MCF 10A (cell line): ENCODE data around the gene UBE2Q2. TPM values are rescaled to one million over a fixed set of nuclear protein-coding genes. Genes with fewer than 3 reads are reported as not detected.

ENCODE experiments used
- BruUV-seq: library from RNA; stranded (reverse); fragments of 400-500 nt; replicated peaks from 2 replicates; lab custom pipeline; 2021; lab: Mats Ljungman, UMichigan
- CTCF ChIA-PET: fragments of 300-600 bp; sonication (Branson Sonifier 250); formaldehyde crosslinking; extraction: SDS; loops from one replicate; lab custom pipeline; 2021; ENCODE audit warnings: antibody characterized with exemption, inconsistent platforms; lab: Yijun Ruan, JAX
- POLR2A ChIA-PET: fragments of 300-600, 350-650 bp; sonication (Branson Sonifier 250); formaldehyde crosslinking; extraction: SDS; loops from one replicate; lab custom pipeline; 2020; ENCODE audit warnings: antibody characterized with exemption, inconsistent platforms; lab: Yijun Ruan, JAX
- DNase-seq: peaks from one replicate; pipeline ENCODE4 v3.0.0-alpha.2; 2018; ENCODE audit not compliant: unreplicated experiment
- H3K27ac Mint-ChIP-seq: one replicate; pipeline ENCODE4 v1.8.0; 2022; ENCODE audit warnings: mild to moderate bottlenecking, low read depth, mixed read lengths; ENCODE audit not compliant: unreplicated experiment
- H3K27me3 Mint-ChIP-seq: one replicate; pipeline ENCODE4 v1.8.0; 2022; ENCODE audit warnings: mixed read lengths; ENCODE audit not compliant: insufficient read depth, unreplicated experiment
- H3K36me3 Mint-ChIP-seq: one replicate; pipeline ENCODE4 v1.8.0; 2022; ENCODE audit warnings: mild to moderate bottlenecking, moderate library complexity, mixed read lengths; ENCODE audit not compliant: insufficient read depth, unreplicated experiment
- H3K4me1 Mint-ChIP-seq: one replicate; pipeline ENCODE4 v1.8.0; 2022; ENCODE audit warnings: mixed read lengths; ENCODE audit not compliant: insufficient read depth, unreplicated experiment
- H3K4me3 Mint-ChIP-seq: one replicate; pipeline ENCODE4 v1.8.0; 2022; ENCODE audit warnings: mild to moderate bottlenecking, moderate library complexity, mixed read lengths; ENCODE audit not compliant: unreplicated experiment
- H3K9me3 Mint-ChIP-seq: one replicate; pipeline ENCODE4 v1.8.0; 2022; ENCODE audit warnings: mixed read lengths; ENCODE audit not compliant: unreplicated experiment
- intact Hi-C: fragments of 100-400 bp; cut with micrococcal nuclease; formaldehyde crosslinking; loops from 2 replicates; pipeline ENCODE4 v1.14.1; 2022
- total RNA-seq: library from RNA; stranded (reverse); gene quantifications from 2 replicates; pipeline ENCODE4 v1.2.3, GENCODE V29; 2022
- TF ChIP-seq, protein P1 (sequence below): fragments of 200-600 bp; IDR thresholded peaks from one replicate; pipeline ENCODE4 v1.8.0; 2022; ENCODE audit warnings: antibody characterized with exemption, mild to moderate bottlenecking; ENCODE audit not compliant: unreplicated experiment

UBE2Q2 gene
- total RNA-seq, 1 experiment from 2014 or later = 28.3 TPM

DNA sequence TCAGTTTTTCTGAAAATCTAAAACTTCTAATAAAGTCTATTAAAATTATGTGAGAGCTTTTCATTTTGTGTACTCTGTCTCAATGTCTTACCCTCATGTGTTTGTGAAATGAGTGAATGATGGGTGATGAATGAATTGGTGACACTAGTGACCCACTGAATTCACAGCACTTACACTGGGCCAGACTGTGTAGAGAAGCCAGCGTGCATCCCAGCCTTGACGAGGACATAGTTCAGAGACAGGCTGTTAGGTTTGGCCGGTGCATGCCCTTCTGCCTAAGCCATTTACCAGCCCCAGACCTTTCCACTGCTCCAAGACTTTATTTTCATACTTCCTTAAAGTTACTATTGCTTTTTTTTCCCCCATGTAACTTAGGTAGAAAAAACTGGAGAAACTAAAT lies 99.2 kb downstream of the UBE2Q2 start:
- intact Hi-C loops = no loop called here
- H3K4me3 Mint-ChIP-seq = no peak overlapping the region
- no peaks in the 10 kb centered on the region for H3K9me3 Mint-ChIP-seq
- no peaks in the 10 kb centered on the region for H3K27me3 Mint-ChIP-seq
- H3K27ac Mint-ChIP-seq = no peak overlapping the region
- ChIA-PET CTCF (no interaction called here), POLR2A (no interaction called here)
- DNase-seq = no peak
- no TSS peak for BruUV-seq
- TF ChIP-seq, protein P1, sequence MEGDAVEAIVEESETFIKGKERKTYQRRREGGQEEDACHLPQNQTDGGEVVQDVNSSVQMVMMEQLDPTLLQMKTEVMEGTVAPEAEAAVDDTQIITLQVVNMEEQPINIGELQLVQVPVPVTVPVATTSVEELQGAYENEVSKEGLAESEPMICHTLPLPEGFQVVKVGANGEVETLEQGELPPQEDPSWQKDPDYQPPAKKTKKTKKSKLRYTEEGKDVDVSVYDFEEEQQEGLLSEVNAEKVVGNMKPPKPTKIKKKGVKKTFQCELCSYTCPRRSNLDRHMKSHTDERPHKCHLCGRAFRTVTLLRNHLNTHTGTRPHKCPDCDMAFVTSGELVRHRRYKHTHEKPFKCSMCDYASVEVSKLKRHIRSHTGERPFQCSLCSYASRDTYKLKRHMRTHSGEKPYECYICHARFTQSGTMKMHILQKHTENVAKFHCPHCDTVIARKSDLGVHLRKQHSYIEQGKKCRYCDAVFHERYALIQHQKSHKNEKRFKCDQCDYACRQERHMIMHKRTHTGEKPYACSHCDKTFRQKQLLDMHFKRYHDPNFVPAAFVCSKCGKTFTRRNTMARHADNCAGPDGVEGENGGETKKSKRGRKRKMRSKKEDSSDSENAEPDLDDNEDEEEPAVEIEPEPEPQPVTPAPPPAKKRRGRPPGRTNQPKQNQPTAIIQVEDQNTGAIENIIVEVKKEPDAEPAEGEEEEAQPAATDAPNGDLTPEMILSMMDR = no peak
- peaks cover 9% of the 10 kb centered on the region for H3K4me1 Mint-ChIP-seq
- peaks cover 29% of the 10 kb centered on the region for H3K36me3 Mint-ChIP-seq

DNA sequence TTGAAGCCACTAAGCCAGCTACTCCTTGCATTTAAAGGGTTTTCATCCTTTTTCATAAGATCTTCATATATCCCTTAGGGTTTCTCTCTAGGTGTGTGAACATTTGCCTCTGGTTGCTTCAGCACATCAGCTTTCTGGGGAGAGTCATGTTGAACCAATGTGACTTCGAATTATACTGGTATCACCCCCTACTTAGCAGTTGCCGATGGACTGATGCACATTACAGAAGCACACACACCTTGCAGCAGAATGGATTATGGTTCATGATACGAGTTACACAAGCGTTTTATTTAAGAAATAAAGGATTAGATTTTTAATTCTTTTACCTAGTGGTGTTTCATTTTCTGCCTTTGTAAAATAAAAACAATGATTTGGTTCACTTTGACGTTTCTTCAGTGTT lies 100.0 kb downstream of the UBE2Q2 start:
- Mint-ChIP-seq H3K27me3 (no peaks in the 10 kb centered on the region), H3K36me3 (peaks cover 21% of the 10 kb centered on the region), H3K27ac (no peak overlapping the region), H3K4me1 (peaks cover 14% of the 10 kb centered on the region), H3K9me3 (no peaks in the 10 kb centered on the region), H3K4me3 (no peak overlapping the region)
- TF ChIP-seq, protein P1 = no peak
- ChIA-PET POLR2A (interaction anchor here (0.5 kb wide), 1 partner anchor 208 kb away, joined by 4 read pairs; no protein-coding TSS in a partner anchor), CTCF (no interaction called here)
- no peak for DNase-seq
- intact Hi-C loops = no loop called here
- no TSS peak for BruUV-seq

DNA sequence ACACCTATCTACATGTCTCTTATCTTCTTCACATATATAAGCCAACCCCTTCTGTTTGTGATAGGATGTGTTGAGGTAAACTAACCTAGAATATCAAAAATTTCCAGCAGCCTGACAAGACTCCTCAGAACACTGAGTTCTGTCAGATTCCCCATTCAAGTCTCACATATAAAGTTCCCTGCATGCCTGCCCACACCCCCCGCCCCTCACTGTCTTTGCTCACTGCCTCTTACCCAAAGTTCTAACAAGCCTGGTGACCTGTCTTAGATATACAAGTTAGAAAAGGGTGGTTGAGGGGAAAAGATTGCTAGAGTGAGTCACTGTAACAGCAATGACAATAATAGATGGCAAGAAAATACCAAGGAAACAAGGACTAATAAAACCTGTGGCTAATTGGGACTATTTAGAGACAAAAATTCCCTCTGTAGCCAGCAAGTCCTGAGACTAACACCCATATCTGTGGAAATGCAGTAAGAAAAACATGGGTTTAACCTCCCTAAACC lies 100.5 kb downstream of the UBE2Q2 start:
- BruUV-seq = no TSS peak
- Mint-ChIP-seq H3K27me3 (no peaks in the 10 kb centered on the region), H3K9me3 (no peaks in the 10 kb centered on the region), H3K4me1 (peaks cover 14% of the 10 kb centered on the region), H3K4me3 (no peak overlapping the region), H3K36me3 (peaks cover 16% of the 10 kb centered on the region), H3K27ac (no peak overlapping the region)
- CTCF ChIA-PET = no interaction called here
- DNase-seq = no peak
- POLR2A ChIA-PET = interaction anchor here (0.5 kb wide), 1 partner anchor 207 kb away, joined by 4 read pairs; no protein-coding TSS in a partner anchor
- intact Hi-C loops = no loop called here
- TF ChIP-seq, protein P1 = no peak

DNA sequence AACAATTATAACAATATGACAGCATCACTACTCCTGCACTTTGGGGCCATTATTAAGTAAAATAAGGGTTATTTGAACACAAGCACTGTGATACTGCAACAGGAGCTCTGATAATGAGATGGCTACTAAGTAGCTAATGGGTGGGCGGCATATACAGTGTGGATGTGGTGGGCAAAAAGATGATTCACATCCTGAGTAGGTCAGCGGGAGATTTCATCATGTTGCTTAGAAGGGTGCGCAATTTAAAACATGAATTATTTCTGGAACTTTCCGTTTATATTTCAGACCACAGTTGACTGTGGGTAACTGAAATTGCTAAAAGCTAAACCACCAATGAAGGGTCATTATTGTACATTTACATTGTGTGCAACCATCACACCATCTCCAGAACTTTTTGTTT lies 102.7 kb downstream of the UBE2Q2 start:
- H3K36me3 Mint-ChIP-seq = no peaks in the 10 kb centered on the region
- no peak for DNase-seq
- TF ChIP-seq, protein P1 = no peak
- POLR2A ChIA-PET = interaction anchor here (1.2 to 2.0 kb wide), 6 partner anchors 8 to 136 kb away, joined by 3 to 17 read pairs (median 4); no protein-coding TSS in a partner anchor
- H3K4me1 Mint-ChIP-seq = peaks cover 14% of the 10 kb centered on the region
- BruUV-seq = no TSS peak
- no peaks in the 10 kb centered on the region for H3K27me3 Mint-ChIP-seq
- intact Hi-C loops = no loop called here
- no peak overlapping the region for H3K27ac Mint-ChIP-seq
- CTCF ChIA-PET = interaction anchor here (0.6 to 2.5 kb wide), 5 partner anchors 17 to 425 kb away, joined by 3 to 11 read pairs (median 5); no protein-coding TSS in a partner anchor
- H3K4me3 Mint-ChIP-seq = no peak overlapping the region
- H3K9me3 Mint-ChIP-seq = no peaks in the 10 kb centered on the region
